HG02885 (cell line): ENCODE measurements around the gene SLC35F3.
"Not testable (repeated sequence)": the region's sequence is repeated elsewhere in the genome, so short reads cannot be mapped to it uniquely, and the experiment has no call there.

Experiments
- ATAC-seq: cut with Tn5 transposase; IDR thresholded peaks from one replicate; pipeline ENCODE4 v1.9.1; 2021; ENCODE audit warnings: mild to moderate bottlenecking; ENCODE audit not compliant: unreplicated experiment, poor library complexity

SLC35F3 gene

DNA sequence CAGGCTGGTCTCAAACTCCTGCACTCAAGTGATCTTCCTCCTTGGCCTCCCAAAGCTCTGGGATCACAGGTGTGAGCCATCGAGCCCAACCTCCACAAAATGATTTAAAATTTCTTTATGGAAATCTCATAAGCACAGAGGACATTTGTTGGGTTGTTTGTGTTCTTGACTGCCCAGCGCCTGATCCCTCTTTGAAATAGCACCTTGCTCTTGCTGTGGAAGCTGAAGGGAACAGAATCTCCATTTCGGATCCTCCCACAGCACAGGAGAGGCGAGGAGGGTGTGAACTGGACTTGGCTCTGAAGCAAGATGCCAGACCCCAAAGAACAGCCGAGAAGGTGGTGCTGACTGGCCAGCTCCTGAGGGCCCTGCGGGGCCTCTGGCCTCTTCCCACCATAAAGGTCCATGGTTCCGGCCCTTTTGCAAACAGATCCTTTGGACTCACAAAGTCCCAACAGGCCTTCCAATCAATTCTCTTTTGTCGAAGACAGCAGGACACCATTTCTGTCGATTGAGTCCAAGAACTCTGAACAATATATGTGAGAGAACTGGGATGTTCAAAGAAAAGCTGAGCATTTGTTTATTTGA is 423.2 kb downstream of the SLC35F3 start:
- no peak for ATAC-seq

GRCh38 chr1:234330843-234331215 is 426.4 kb downstream of the SLC35F3 start:
- ATAC-seq: no peak

DNA sequence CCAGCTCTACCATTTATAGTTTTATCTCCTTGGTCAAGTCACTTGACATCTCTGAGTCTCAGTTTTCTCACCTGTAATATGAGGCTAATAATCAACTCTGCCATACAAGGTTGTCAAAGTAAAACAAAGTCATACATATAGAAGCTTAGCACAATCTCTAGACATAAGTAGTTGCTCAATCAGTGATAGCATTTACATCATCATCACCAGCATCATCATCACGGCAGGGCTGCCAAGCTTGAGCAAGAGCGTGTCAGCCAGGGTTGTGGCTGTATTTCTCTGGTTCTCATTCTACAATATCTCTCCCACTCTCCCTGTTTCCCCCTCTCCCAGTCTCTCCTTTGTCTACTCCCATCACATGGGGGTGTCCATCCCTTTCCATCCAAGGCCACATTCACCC is 427.0 kb downstream of the SLC35F3 start:
- ATAC-seq: no peak

GRCh38 chr1:234336359-234336758 is 431.9 kb downstream of the SLC35F3 start:
- no peak for ATAC-seq

DNA sequence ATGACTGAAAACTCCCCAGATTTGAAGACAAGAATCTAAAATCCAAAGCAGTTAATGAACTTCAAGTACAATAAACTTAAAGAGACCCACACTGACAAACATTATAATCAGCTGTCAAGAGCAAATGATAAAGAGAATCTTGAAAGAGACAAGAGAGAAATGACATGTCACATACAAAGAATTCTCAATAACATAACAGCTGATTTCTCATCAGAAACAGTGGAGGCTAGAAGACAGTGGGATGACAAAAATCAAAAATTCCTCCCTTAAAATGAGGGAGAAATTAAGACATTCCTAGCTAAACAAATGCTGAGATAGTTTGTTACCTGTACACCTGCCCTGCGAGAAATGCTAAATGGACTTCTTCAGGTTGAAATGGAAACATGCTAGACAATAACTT is 432.8 kb downstream of the SLC35F3 start:
- ATAC-seq: no peak

DNA sequence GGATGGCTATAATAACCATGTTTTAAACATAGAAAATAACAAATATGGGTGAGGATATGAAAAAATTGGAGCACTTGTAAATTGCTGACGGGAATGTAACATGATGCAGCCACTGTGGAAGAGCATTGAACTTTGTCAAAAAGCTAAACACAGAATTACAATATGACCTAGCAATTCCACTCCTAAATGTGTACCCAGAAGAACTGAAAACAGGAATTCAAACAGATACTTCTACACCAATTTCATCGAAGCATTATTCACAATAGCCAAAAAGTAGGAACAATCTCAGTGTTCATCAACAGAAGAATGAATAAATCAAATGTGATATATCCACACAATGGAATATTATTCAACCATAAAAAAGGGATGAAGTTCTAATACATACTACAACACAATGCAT is 436.1 kb downstream of the SLC35F3 start:
- no peak for ATAC-seq

- no peak for ATAC-seq
Measured at GRCh38 chr1:234342774-234343173, 438.3 kb downstream of the SLC35F3 start.

DNA sequence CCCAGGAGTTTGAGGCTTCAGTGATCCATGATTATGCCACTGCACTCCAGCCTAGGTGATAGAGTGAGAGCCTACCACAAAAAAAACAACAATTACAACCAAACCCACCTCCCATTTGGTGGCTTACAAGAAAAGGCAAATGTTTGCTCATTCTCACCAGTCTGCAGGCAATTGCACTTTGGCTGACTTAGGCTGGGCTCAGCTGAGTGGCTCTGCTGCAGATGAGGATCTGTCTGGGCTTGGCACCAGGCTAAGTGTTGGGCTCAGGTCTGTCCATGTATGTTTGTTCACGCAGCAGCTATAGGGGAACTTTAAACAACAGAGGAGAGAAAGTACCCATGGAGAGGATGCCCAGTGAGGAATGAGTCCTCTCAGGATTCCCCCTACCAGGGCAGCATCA is 440.8 kb downstream of the SLC35F3 start:
- no peak for ATAC-seq

DNA sequence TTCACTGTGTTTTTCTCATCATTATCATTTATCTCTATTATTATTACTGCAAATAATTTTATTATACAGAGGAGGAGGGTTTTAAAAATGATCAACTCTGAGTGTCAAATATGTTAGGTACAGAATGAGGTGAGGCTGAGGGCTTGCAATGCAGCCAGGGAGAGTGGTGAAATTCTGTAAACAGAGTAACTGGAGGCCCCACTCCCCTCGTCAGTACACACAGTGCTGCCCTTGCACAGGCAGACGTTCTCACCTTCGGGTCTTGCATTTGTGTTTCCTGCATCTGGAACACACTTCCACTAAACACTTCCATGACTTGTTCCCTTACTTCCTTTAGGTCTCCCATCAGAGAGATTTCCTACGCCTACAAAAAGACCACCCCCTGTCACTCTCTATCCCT is 444.5 kb downstream of the SLC35F3 start:
- ATAC-seq: no peak

DNA sequence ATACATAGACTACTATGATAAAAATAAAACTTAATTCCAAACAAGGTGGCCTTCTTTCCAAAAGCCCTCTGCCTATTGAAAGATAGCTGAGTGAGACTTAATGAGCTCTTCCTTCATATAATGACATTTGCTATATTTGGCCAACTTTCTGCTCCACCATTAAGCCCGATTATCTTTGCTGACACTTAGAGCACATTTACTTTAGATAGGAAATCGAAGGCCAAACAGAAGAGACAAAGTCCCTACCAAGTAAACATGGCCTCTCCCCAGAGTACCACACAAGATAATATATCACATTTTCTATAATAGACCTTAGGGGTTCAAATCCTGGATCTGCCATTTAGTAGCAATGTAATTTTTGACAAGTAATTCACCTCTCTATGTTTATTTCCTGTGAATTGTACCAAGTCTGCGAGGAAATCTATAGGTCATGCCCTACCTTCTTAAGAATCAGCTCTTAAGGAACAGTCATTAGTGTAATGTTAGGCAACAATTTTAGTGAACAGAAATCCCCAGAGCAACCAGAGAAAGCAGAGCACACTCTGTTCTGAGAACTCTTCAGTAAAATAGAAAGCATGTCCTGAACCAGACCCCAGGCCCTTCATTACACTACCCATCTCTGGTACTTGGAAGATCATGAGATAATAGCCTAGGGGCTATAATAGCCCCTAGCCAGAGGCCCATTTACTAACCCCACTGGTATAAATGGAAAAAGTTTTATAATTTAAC is 451.5 kb downstream of the SLC35F3 start:
- no peak for ATAC-seq

- ATAC-seq: not testable (repeated sequence)
Measured at GRCh38 chr1:234356615-234357269, 452.3 kb downstream of the SLC35F3 start.

- ATAC-seq: no peak
Measured at GRCh38 chr1:234357831-234358230, 453.4 kb downstream of the SLC35F3 start.

DNA sequence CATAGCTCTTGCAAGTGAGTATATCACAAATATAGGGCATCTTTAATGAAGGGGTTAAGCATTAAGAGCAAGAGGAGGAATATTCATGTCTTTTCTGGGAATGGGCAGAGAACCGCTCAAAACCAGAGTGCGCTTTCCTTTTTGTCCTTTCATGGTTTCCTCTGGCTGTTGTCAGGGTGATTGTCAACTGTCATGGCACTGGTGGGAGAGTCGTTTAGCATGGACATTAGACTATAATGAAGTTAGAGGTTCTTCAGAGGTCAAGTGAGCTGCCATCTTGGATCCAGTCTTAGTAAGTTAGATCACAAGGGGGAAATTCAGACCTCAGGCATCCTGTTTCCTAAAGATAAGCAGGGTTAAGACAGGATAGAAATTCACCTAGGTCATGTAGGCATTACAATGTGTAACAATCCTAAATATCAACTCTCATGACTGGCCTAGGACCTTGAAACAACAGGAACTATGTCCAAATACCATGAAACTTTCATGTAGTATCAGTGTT is 456.7 kb downstream of the SLC35F3 start:
- ATAC-seq: no peak

GRCh38 chr1:234362558-234362957 is 458.1 kb downstream of the SLC35F3 start:
- no peak for ATAC-seq

DNA sequence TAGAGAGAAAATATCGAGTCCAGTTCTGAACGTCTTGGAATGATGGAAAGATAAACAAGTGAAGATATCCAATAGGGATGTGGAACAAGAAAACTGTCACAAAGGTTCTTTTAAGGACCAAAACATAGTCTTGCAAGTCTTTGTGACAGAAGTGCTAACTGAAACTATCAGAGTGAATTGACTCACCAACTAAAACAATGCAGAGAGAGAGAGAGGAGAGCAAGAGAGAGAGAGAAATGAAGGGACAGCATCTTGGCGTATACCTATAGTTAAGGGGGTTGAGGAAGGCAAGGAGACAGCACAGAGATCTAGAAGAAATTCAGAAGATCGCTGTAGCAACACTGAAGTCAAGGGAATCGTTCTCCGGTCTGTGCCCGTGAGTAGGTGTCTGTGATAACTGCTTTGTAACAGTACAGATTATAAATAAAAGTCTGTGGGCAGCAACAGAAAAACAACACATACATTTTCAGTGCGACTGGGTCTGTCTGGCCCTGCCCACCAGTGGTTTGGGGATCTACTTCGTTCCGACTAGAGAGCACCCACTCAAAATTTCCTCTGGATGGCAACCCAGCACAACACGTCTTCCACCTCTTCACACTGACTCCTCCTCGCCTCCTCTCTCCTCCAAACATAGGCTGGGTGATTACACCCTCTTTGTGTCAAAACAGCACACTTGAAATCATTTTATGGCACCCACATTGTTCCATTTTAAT is 464.0 kb downstream of the SLC35F3 start:
- no peak for ATAC-seq

DNA sequence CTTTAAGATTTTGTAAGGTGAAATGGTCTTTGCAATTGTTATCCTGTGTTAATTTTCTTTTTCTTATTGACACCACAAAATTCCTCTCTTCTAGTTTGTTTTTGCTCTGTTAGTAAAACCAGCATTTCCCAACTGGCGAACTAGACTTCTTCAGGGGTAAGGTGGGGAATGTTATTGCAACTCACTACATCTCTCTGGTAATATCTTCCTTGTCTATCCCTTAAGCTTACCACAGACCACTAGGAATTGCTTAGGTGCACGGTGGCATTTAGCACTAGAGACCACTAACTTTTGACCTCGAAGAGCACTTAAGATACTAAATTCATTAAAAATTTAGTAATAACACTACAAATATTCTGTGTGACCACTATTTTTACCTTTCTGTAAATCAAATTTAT is 464.6 kb downstream of the SLC35F3 start:
- no peak for ATAC-seq

DNA sequence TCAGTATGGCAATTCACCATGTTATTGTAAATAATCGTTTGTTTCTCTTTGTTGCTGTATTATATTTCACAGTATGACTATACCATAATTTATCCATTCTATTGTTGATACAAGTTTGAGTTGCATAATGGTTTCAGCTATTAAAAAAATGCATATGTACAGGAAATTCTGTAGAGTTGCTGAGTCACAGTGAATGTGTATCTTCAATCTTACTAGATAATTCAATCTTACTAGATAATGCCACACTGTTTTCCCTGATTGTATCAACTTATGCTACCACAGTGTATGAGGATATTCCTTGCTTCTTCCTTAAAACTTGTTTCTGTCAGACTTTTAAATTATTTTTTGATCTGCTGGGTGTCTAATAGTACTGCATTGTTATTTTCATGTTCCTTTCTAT is 465.3 kb downstream of the SLC35F3 start:
- no peak for ATAC-seq

DNA sequence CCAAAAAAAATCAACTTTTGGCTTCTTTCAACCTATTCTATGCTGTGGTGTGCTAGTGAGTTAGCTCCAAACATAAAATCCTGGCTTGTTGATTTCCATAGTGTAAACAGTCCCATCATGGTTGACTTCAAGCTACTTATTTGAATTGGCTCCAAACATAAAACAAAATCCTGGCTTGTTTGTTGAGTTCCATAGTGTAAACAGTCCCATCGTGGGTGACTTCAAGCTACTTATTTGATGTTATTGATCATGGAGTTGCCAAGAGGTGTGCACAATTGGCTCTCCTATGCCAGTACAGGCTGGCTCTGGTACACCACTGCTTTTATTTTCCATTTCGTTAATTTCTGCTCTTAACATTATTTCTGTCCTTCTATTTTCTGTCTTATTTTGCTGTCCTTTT is 466.9 kb downstream of the SLC35F3 start:
- ATAC-seq: no peak

DNA sequence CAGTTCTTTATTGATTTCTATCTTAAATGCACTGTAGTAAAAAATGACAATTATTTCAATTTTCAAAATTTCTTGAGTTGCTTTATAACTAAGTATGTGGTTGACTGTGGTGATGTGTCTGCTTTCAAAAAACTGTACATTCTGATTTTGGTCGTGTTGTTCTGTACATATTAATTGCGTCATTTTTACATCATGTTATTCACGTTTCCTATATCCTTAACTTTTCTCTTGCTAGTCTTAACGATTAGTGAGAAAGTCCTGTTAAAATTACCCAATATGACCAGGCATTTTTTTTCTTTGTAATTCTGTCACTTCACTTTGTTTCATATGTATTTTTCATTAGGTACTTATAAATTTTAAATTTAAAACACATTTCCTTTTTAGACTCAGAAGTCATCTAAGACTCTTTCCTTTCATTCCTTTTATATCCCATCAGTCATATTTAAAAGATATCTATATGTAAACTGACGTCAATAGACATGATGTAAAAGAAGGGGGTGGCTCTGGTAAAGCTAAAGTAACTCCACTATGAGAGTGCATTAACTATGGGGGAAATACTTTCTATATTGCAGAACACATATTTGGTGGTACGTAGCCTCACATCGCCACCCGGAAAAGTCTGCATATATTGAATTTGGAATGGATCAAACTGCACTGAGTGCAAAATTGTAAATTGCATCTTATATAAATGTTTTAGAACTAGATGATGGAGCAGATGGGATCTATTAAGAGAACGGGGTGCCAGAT is 467.7 kb downstream of the SLC35F3 start:
- no peak for ATAC-seq
